A549 (cell line): ENCODE measurements around the gene FGGY. TPM values are rescaled to one million over a fixed set of nuclear protein-coding genes. Genes with fewer than 3 reads are reported as not detected.

Experiments
- ATAC-seq, 2 experiments: fragments of 200-7000 bp in 1 of 2; fragments of >200 bp in 1 of 2; cut with Nextera tagmentation in 1 of 2; cut with Tn5 transposase in 1 of 2; 3 replicates each; pipeline versions ENCODE4 v1.8.0 to v1.9.1; 2018 to 2020; ENCODE audit warnings: mild to moderate bottlenecking in 1 of 2, moderate library complexity in 1 of 2
- CTCF ChIA-PET: fragments of 300-600 bp; sonication (Branson Sonifier 250); formaldehyde crosslinking; extraction: SDS; loops from one replicate; lab custom pipeline; 2021; ENCODE audit warnings: antibody characterized with exemption, inconsistent platforms; lab: Yijun Ruan, JAX
- POLR2A ChIA-PET: fragments of 350-600 bp; formaldehyde crosslinking; extraction: SDS; loops from one replicate; lab custom pipeline; 2021; ENCODE audit warnings: antibody characterized with exemption, inconsistent platforms; lab: Yijun Ruan, JAX
- DNase-seq, 2 experiments: peaks; one replicate each; pipeline versions ENCODE4 v3.0.0 to v3.0.0-alpha.2; 2011 to 2016; ENCODE audit warnings: low read depth in 1 of 2, low spot score in 1 of 2
- FAIRE-seq: peaks from 2 replicates; lab custom pipeline; 2011; peaks lifted over from hg19 to GRCh38; lab: Jason Lieb, UNC
- H3K27ac ChIP-seq, 2 experiments: fragments of >200 bp; sonication (Bioruptor Twin); formaldehyde crosslinking; 3 replicates each; pipeline ENCODE4 v1.5.1; 2016 to 2017
- H3K4me1 ChIP-seq: fragments of >200 bp; sonication (Bioruptor Twin); formaldehyde crosslinking; 3 replicates; pipeline ENCODE4 v1.6.1; 2016
- H3K4me2 ChIP-seq: fragments of >200 bp; sonication (Bioruptor Twin); formaldehyde crosslinking; 3 replicates; pipeline ENCODE4 v1.6.1; 2016
- H3K4me3 ChIP-seq: fragments of >200 bp; sonication (Bioruptor Twin); formaldehyde crosslinking; 3 replicates; pipeline ENCODE4 v1.5.1; 2016
- H3K9me3 ChIP-seq: fragments of >200 bp; sonication (Bioruptor Twin); formaldehyde crosslinking; 3 replicates; pipeline ENCODE4 v1.6.1; 2016
- BHLHE40 ChIP-seq: IDR thresholded peaks from 2 replicates; pipeline ENCODE4 v1.6.1; 2012; ENCODE audit warnings: low read depth, low read length, inconsistent platforms
- CBX8 ChIP-seq: fragments of 200-600 bp; sonication (generic); IDR thresholded peaks from 2 replicates; pipeline ENCODE4 v1.6.1; 2016
- CHD4 ChIP-seq: fragments of 200-600 bp; sonication (generic); IDR thresholded peaks from 2 replicates; pipeline ENCODE4 v1.6.1; 2016; ENCODE audit warnings: antibody characterized with exemption, mild to moderate bottlenecking, borderline replicate concordance
- CTCF ChIP-seq: fragments of >200 bp; sonication (Bioruptor Twin); formaldehyde crosslinking; IDR thresholded peaks from 3 replicates; pipeline ENCODE4 v1.5.1; 2016
- EHMT2 ChIP-seq: fragments of 200-600 bp; sonication (generic); IDR thresholded peaks from 2 replicates; pipeline ENCODE4 v1.6.1; 2016; ENCODE audit warnings: antibody characterized with exemption, low read depth, mild to moderate bottlenecking, moderate library complexity
- FOSB ChIP-seq: fragments of 250-450 bp; sonication (Bioruptor Pico); IDR thresholded peaks from 2 replicates; pipeline ENCODE4 v1.5.0; 2020; ENCODE audit warnings: mild to moderate bottlenecking, moderate library complexity
- HEYL ChIP-seq: fragments of 250-450 bp; sonication (Bioruptor Pico); IDR thresholded peaks from 2 replicates; pipeline ENCODE4 v1.8.0; 2021; ENCODE audit warnings: mild to moderate bottlenecking, moderate library complexity
- HOXB5 ChIP-seq: fragments of 250-450 bp; sonication (Bioruptor Pico); IDR thresholded peaks from 2 replicates; pipeline ENCODE4 v1.5.0; 2020; ENCODE audit warnings: mild to moderate bottlenecking, moderate library complexity
- JUNB ChIP-seq: fragments of >200 bp; sonication (Bioruptor Twin); formaldehyde crosslinking; IDR thresholded peaks from 2 replicates; pipeline ENCODE4 v1.6.1; 2016
- MAFK ChIP-seq: fragments of 450-650 bp; IDR thresholded peaks from 2 replicates; pipeline ENCODE4 v1.6.1; 2014; ENCODE audit not compliant: partially characterized antibody
- MAZ ChIP-seq: fragments of 150-350 bp; IDR thresholded peaks from 2 replicates; pipeline ENCODE4 v1.6.1; 2014; ENCODE audit warnings: antibody characterized with exemption, low read depth, low read length, borderline replicate concordance
- POLR2AphosphoS2 ChIP-seq: conservative IDR thresholded peaks from 2 replicates; pipeline ENCODE4 v1.6.1; 2012; ENCODE audit warnings: low read length, improper control_type of control experiment, inconsistent platforms
- RCOR1 ChIP-seq: fragments of 150-350 bp; IDR thresholded peaks from 2 replicates; pipeline ENCODE4 v1.6.1; 2014; ENCODE audit warnings: antibody characterized with exemption, low read length, low read depth
- SMC3 ChIP-seq: fragments of >200 bp; sonication (Bioruptor Twin); formaldehyde crosslinking; IDR thresholded peaks from 3 replicates; pipeline ENCODE4 v1.6.1; 2018; ENCODE audit warnings: inconsistent platforms
- TP53 ChIP-seq: fragments of 250-450 bp; sonication (Bioruptor Pico); IDR thresholded peaks from 2 replicates; pipeline ENCODE4 v1.5.0; 2021; ENCODE audit warnings: mild to moderate bottlenecking, moderate library complexity
- USF2 ChIP-seq: fragments of 450-650 bp; IDR thresholded peaks from 2 replicates; pipeline ENCODE4 v1.6.1; 2014; ENCODE audit warnings: antibody characterized with exemption
- ZC3H11A ChIP-seq: fragments of 450-650 bp; IDR thresholded peaks from 2 replicates; pipeline ENCODE4 v1.6.1; 2014; ENCODE audit warnings: antibody characterized with exemption, mild to moderate bottlenecking
- ZNF302 ChIP-seq: fragments of 250-450 bp; sonication (Bioruptor Pico); IDR thresholded peaks from 2 replicates; pipeline ENCODE4 v1.9.0; 2021; ENCODE audit warnings: inconsistent platforms, mild to moderate bottlenecking, moderate library complexity
- ZSCAN20 ChIP-seq: fragments of 250-450 bp; sonication (Bioruptor Pico); IDR thresholded peaks from 2 replicates; pipeline ENCODE4 v1.8.0; 2022; ENCODE audit warnings: mild to moderate bottlenecking, moderate library complexity
- WGBS: methylation state at CpG from one replicate; pipeline ENCODE4 v1.1.6; 2017; ENCODE audit errors: missing lambda C conversion rate; 5-methylcytosine and 5-hydroxymethylcytosine counted together
- polyA plus RNA-seq, 4 experiments: library from polyadenylated mRNA; depleted of rRNA in 3 of 4; stranded (reverse); fragments of >200 nt; fragmentation: RNase III in 1 of 4; extraction: RNeasy Plus Mini Kit Qiagen cat#74134 plus additional on column Dnase treatment in 1 of 4; gene quantifications; 2 replicates in 3 of 4; 3 replicates in 1 of 4; pipeline ENCODE4 v1.2.3, GENCODE V29; 2011 to 2017
- TF ChIP-seq, protein P1 (sequence below): fragments of 150-350 bp; IDR thresholded peaks from 2 replicates; pipeline ENCODE4 v1.6.1; 2014; ENCODE audit warnings: low read depth, mild to moderate bottlenecking, low read length
- TF ChIP-seq, protein P2 (sequence below): IDR thresholded peaks from 2 replicates; pipeline ENCODE4 v1.6.1; 2012
- TF ChIP-seq, protein P3 (sequence below): IDR thresholded peaks from 2 replicates; pipeline ENCODE4 v1.6.1; 2012; ENCODE audit warnings: low read depth, borderline replicate concordance
- TF ChIP-seq, protein P4 (sequence below): fragments of 200-600 bp; sonication (generic); IDR thresholded peaks from 2 replicates; pipeline ENCODE4 v1.6.1; 2016; ENCODE audit warnings: antibody characterized with exemption, mild to moderate bottlenecking, moderate library complexity

The FGGY gene
- polyA plus RNA-seq, 2 of the 4 experiments (the other 2 are of a cell fraction) = 2.9 to 4.8 TPM

GRCh38 chr1:59355361-59355760, 58.5 kb downstream of the FGGY start:
- CTCF ChIA-PET = interaction anchor here (0.6 kb wide), 2 partner anchors 14 to 136 kb away, joined by 4 to 6 read pairs; no protein-coding TSS in a partner anchor
- no peak for TF ChIP-seq HOXB5 (CRISPR knock-in tag)
- no peak for TF ChIP-seq CBX8
- no peak for TF ChIP-seq EHMT2
- TF ChIP-seq, protein P1, sequence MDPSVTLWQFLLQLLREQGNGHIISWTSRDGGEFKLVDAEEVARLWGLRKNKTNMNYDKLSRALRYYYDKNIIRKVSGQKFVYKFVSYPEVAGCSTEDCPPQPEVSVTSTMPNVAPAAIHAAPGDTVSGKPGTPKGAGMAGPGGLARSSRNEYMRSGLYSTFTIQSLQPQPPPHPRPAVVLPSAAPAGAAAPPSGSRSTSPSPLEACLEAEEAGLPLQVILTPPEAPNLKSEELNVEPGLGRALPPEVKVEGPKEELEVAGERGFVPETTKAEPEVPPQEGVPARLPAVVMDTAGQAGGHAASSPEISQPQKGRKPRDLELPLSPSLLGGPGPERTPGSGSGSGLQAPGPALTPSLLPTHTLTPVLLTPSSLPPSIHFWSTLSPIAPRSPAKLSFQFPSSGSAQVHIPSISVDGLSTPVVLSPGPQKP = no peak
- TF ChIP-seq RCOR1 = no peak
- no peak for TF ChIP-seq POLR2AphosphoS2
- TF ChIP-seq MAFK = no peak
- no peak for TF ChIP-seq ZC3H11A
- no peak for TF ChIP-seq FOSB (CRISPR knock-in tag)
- no peak for TF ChIP-seq CTCF
- no peak for TF ChIP-seq USF2
- no peak for TF ChIP-seq MAZ
- TF ChIP-seq, protein P2, sequence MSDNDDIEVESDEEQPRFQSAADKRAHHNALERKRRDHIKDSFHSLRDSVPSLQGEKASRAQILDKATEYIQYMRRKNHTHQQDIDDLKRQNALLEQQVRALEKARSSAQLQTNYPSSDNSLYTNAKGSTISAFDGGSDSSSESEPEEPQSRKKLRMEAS = no peak
- TF ChIP-seq BHLHE40 = no peak
- TF ChIP-seq SMC3 = no peak
- TF ChIP-seq TP53 (CRISPR knock-in tag) = no peak
- TF ChIP-seq CHD4 = no peak
- no peak for TF ChIP-seq ZSCAN20 (CRISPR knock-in tag)
- TF ChIP-seq ZNF302 = no peak
- TF ChIP-seq, protein P3, sequence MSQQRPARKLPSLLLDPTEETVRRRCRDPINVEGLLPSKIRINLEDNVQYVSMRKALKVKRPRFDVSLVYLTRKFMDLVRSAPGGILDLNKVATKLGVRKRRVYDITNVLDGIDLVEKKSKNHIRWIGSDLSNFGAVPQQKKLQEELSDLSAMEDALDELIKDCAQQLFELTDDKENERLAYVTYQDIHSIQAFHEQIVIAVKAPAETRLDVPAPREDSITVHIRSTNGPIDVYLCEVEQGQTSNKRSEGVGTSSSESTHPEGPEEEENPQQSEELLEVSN = no peak
- TF ChIP-seq, all 56 proteins: peak for 0
- POLR2A ChIA-PET = no interaction called here
- ATAC-seq (no peak), FAIRE-seq (no peak), DNase-seq (no peak)
- Histone ChIP-seq H3K27ac (no peak overlapping the region), H3K4me2 (no peak overlapping the region), H3K4me1 (peaks cover 6% of the 10 kb centered on the region; the same call in 2 of the 3 replicates), H3K9me3 (no peaks in the 10 kb centered on the region), H3K4me3 (no peak overlapping the region)

GRCh38 chr1:59356627-59357026, 59.7 kb downstream of the FGGY start:
- POLR2A ChIA-PET = no interaction called here
- FAIRE-seq (no peak), ATAC-seq (no peak)

More at GRCh38 chr1:59356627-59357026, 59.7 kb downstream of the FGGY start:
- Histone ChIP-seq H3K27ac (no peak overlapping the region), H3K9me3 (no peaks in the 10 kb centered on the region), H3K4me2 (no peak overlapping the region), H3K4me1 (peaks cover 6% of the 10 kb centered on the region; the same call in 2 of the 3 replicates), H3K4me3 (no peak overlapping the region)
- CTCF ChIA-PET = no interaction called here
- WGBS = 91% methylated on average over 1 of the region's 1 CpG
- TF ChIP-seq, protein P3 = no peak
- TF ChIP-seq CTCF = no peak
- no peak for TF ChIP-seq JUNB
- TF ChIP-seq SMC3 = no peak
- TF ChIP-seq, protein P4, sequence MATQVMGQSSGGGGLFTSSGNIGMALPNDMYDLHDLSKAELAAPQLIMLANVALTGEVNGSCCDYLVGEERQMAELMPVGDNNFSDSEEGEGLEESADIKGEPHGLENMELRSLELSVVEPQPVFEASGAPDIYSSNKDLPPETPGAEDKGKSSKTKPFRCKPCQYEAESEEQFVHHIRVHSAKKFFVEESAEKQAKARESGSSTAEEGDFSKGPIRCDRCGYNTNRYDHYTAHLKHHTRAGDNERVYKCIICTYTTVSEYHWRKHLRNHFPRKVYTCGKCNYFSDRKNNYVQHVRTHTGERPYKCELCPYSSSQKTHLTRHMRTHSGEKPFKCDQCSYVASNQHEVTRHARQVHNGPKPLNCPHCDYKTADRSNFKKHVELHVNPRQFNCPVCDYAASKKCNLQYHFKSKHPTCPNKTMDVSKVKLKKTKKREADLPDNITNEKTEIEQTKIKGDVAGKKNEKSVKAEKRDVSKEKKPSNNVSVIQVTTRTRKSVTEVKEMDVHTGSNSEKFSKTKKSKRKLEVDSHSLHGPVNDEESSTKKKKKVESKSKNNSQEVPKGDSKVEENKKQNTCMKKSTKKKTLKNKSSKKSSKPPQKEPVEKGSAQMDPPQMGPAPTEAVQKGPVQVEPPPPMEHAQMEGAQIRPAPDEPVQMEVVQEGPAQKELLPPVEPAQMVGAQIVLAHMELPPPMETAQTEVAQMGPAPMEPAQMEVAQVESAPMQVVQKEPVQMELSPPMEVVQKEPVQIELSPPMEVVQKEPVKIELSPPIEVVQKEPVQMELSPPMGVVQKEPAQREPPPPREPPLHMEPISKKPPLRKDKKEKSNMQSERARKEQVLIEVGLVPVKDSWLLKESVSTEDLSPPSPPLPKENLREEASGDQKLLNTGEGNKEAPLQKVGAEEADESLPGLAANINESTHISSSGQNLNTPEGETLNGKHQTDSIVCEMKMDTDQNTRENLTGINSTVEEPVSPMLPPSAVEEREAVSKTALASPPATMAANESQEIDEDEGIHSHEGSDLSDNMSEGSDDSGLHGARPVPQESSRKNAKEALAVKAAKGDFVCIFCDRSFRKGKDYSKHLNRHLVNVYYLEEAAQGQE = no peak
- no peak for TF ChIP-seq HEYL (CRISPR knock-in tag)
- DNase-seq = no peak
